SK-MEL-5 (cell line): ENCODE results near the gene STPG2. TPM values are rescaled to one million over a fixed set of nuclear protein-coding genes. Genes with fewer than 3 reads are reported as not detected.
"Not testable (repeated sequence)": the region's sequence is repeated elsewhere in the genome, so short reads cannot be mapped to it uniquely, and the experiment has no call there.

Experiments used
- DNase-seq: peaks from one replicate; pipeline ENCODE4 v3.0.0-alpha.2; 2016; ENCODE audit warnings: low read depth, low spot score
- in situ Hi-C: cut with HindIII; loops from 2 replicates; pipeline ENCODE4 v1.10.0; 2016; ENCODE audit warnings: low sequenced_read_pairs, high pct_unique_total_duplicates, low pct_unique_long_range_greater_than_20kb
- total RNA-seq: library from RNA; depleted of rRNA; stranded (reverse); fragments of >200 nt; shearing (Covaris generic); gene quantifications from 2 replicates; pipeline ENCODE4 v1.2.3, GENCODE V29; 2014

Gene STPG2
- total RNA-seq, 1 experiment from 2014 or later = 0.13 TPM

- in situ Hi-C loops = no loop called here
- no peak for DNase-seq
Observed at GRCh38 chr4:97759785-97760184, 383.5 kb downstream of the STPG2 start.

GRCh38 chr4:97752599-97752998 lies 390.7 kb downstream of the STPG2 start:
- no peak for DNase-seq
- in situ Hi-C loops = no loop called here

- in situ Hi-C loops = no loop called here
- no peak for DNase-seq
Observed at GRCh38 chr4:97747945-97748344, 395.3 kb downstream of the STPG2 start.

GRCh38 chr4:97720869-97721432 lies 422.3 kb downstream of the STPG2 start:
- in situ Hi-C loops = no loop called here
- DNase-seq = peak; percentile 51

- in situ Hi-C loops = no loop called here
Observed at GRCh38 chr4:97691111-97691605, 452.1 kb downstream of the STPG2 start.

GRCh38 chr4:97670703-97671269 lies 472.5 kb downstream of the STPG2 start:
- in situ Hi-C loops = no loop called here
- no peak for DNase-seq

More at GRCh38 chr4:97691111-97691605, 452.1 kb downstream of the STPG2 start:
- DNase-seq = no peak

- no peak for DNase-seq
Observed at GRCh38 chr4:97665553-97665952, 477.7 kb downstream of the STPG2 start.

GRCh38 chr4:97664741-97665140 lies 478.5 kb downstream of the STPG2 start:
- in situ Hi-C loops = no loop called here
- DNase-seq = no peak

More at GRCh38 chr4:97665553-97665952, 477.7 kb downstream of the STPG2 start:
- in situ Hi-C loops = no loop called here

GRCh38 chr4:97662133-97662532 lies 481.1 kb downstream of the STPG2 start:
- in situ Hi-C loops = no loop called here
- no peak for DNase-seq

- in situ Hi-C loops = no loop called here
- peak; percentile 81 for DNase-seq
Observed at GRCh38 chr4:97656044-97656720, 487.1 kb downstream of the STPG2 start.

GRCh38 chr4:97653701-97654100 lies 489.6 kb downstream of the STPG2 start:
- in situ Hi-C loops = no loop called here
- no peak for DNase-seq

- in situ Hi-C loops = no loop called here
- no peak for DNase-seq
Observed at GRCh38 chr4:97646997-97647396, 496.3 kb downstream of the STPG2 start.

- no peak for DNase-seq
- in situ Hi-C loops = no loop called here
Observed at GRCh38 chr4:97645071-97645821, 498.0 kb downstream of the STPG2 start.

- in situ Hi-C loops = no loop called here
- no peak for DNase-seq
Observed at GRCh38 chr4:97643179-97643578, 500.1 kb downstream of the STPG2 start.

- in situ Hi-C loops = no loop called here
- DNase-seq = no peak
Observed at GRCh38 chr4:97639961-97640360, 503.3 kb downstream of the STPG2 start.

- DNase-seq, in situ Hi-C loops: not testable (repeated sequence)
Observed at GRCh38 chr4:97633831-97634230, 509.4 kb downstream of the STPG2 start.

GRCh38 chr4:97627750-97628149 lies 515.5 kb downstream of the STPG2 start:
- DNase-seq = no peak
- in situ Hi-C loops = no loop called here

- in situ Hi-C loops = no loop called here
- no peak for DNase-seq
Observed at GRCh38 chr4:97624204-97624603, 519.1 kb downstream of the STPG2 start.
